Ramos (cell line): Measurements from ENCODE around the gene SCYGR1.
"Not testable (repeated sequence)": the region's sequence is repeated elsewhere in the genome, so short reads cannot be mapped to it uniquely, and the experiment has no call there.

Source experiments
- in situ Hi-C: fragments of 300-500 bp; cut with MboI; formaldehyde crosslinking; loops from one replicate; pipeline ENCODE4 v1.14.3; 2022; ENCODE audit warnings: low sequenced_read_pairs; ENCODE audit not compliant: unreplicated experiment

The SCYGR1 gene, protein sequence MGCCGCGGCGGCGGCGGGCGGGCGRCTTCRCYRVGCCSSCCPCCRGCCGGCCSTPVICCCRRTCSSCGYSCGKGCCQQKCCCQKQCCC

DNA sequence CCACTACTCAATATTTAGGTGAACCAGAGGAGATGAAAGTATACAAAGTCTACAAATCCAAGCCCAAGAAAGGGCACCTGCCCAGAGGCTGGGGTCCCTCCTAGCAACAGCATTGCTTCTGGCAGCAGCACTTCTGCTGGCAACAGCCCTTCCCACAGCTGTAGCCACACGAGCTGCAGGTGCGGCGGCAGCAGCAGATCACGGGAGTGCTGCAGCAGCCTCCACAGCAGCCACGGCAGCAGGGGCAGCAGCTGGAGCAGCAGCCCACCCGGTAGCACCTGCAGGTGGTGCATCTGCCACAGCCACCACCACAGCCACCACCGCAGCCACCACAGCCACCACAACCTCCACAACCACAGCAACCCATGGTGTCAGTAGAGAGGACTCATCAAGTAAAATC, at the start of gene SCYGR1:
SCYGR1 (minus strand) TSS at position 367 of the 400 bp plus-strand sequence; CDS start at position 367, 0 bp downstream.
- in situ Hi-C loops = not testable (repeated sequence)

DNA sequence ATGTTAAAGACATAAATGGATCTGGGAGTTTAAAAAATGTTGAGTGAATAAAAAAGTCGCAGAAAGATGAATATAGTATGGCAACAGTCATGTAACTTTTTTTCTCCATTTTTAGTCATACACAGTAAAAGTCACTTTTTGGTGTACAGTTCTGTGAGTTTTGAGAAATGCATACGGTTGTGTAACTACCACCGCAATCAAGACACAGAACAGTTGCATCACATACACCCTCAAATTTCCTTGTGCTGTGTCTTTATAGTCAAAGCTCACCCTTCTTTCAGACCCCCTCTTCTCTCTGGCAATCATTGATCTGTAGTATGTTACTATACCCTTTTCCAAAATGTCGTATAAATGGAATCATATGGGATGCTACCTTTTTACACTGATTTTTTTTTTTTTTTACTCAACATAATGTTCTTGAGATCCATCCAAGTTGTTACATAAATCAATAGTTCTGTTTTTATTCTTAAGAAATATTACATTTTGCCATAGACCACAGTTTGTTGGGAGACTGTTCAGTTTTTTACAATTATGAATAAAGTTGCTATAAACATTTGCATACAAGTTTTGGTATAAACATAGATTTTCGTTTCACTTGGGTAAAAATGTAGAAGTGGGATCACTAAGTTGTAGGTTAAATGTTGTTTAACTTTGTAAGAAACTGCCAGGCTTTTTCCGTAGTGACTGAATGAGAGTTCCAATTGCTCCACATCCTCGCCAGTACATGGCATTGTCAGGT, 48.9 kb upstream of the SCYGR1 start:
- in situ Hi-C loops = no loop called here

DNA sequence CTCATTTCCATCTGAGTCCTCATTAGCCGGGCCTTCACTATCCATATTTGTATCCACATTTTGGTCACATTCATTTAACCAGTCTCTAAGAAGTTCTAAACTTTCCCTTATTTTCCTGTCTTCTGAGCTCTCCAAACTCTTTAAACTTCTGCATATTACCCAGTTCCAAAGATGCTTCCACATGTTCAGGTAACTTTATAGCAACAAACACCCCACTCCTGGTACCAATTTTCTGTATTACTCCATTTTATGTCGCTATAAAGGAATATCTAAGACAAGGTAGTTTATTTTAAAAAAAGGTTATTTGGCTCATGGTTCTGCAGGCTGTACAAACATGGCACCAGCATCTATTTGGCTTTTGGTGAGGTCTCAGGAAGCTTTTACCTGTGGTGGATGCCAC, 45.4 kb upstream of the SCYGR1 start:
- in situ Hi-C loops = no loop called here

DNA sequence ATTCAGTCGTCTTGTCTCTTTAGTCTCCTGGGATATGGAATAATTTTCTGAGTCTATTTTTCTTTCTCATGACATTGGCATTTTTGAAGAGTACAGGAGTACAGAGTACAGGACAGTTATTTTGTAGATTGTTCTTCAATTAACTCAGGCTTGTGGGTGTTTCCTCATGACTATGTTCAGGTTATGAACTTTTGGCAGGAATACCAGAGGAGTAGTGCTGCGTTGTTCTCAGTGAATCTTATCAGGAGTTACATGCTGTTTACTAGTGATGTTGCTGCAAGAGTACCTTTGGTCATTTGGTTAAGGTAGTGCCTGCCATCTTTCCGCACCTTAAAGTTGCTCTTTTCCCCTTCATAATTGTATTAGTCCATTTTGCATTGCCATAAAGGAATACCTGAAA, 42.9 kb upstream of the SCYGR1 start:
- in situ Hi-C loops = no loop called here

DNA sequence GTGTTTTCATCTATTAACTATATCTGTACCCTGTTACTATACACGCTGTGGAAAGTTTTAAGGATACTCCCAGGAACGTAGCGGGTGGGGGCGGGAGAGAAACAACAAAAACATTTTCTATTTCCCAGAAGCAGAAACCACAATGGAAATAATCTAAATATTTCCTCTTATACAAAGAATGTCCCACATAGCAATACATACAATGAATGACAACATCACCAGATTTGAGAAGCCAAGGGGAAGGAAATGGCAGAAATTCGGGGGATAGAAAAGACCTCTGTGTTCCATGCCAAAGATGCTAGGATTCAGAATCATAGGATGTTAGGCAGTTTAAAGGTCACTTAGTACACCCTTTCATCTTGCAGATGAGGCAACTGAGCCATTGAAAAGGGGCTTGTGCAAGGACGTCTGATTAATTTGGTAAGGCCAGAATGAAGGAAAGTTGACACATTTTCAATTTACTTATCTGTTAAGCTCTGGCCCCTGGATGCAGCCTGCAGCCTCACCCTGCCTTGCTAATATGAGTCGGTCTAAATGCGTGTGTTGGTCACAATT, 41.1 kb upstream of the SCYGR1 start:
- in situ Hi-C loops = no loop called here

DNA sequence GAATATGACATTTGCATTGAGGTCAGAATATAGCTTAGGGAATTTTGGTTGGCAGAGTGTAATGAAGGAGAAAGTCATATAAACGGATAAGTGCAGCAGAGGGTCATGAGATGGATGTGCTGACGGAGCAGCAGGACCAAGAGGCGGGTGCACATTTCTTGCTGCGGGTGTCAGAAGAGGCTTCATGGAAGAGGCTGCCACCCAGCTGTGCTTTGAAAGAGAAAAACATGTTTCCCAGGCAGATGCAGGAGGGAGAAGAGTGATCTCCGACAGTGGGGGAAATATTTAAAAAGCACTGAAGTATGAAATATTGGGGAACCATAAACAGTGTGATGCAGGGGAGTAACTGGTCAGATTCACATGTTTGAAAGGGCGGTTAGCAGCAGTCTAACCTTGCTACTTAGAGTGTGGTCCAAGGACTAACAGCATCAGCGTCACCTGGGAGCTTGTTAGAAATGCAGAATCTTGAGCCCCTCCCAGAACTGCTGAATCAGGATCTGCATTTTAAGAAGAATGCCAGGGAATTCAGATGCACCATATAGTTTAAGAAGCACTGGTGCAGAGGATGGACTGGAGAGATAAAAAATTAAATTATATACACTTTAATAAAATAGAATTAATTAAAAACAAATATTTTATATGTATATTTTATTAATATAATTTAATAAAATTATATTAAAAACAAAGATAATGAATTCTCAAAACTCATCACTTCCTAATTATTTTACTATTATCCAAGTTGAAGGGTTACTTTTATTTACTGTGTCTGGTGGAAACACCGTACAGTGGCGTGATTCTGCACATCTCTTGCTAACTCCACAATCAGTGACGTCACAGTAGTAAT, 36.1 kb upstream of the SCYGR1 start:
- in situ Hi-C loops = no loop called here

DNA sequence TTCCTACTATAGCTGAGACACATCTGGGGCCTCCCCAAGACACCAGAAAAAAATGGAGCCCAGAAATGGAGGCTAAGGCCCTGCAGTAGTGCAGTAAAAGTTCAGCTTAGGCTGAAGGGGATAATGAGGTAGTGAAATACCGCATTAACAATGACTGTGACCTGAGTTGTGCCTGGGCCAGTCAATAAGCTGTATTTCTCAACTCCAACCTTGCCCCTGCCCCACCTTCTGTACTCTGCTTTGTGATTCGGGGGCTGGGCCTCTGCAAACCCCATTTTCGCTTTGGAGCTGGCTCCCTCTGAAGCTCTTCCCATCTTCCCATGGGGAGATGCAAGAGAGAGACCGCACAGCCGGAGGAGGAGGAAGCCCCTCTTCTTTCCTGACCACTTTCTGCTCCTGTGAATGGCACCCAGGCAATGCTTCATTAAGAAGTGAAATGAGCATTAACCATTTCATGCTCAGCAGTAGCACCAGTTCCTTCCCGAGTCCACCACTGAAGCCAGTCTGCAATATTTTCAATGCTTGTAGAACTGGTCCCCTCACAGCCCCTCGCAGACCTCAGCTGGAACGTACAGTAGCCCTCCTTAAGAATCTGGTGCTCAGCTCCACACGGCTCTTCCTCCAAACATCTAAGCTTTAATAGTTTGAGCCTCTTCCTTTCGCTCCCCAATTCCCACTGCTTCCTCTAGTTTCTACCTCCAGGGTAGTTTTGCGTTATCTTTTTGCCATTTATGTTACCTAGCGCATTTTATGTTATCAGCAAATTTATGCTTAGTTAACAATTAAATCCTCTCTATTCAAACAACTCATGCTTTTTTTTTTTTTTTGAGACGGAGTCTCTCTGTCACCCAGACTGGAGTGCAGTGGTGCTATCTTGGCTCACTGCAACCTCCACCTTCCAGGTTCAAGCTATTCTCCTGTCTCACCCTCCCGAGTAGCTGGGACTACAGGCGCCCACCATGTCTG, 32.6 kb upstream of the SCYGR1 start:
- in situ Hi-C loops = no loop called here

DNA sequence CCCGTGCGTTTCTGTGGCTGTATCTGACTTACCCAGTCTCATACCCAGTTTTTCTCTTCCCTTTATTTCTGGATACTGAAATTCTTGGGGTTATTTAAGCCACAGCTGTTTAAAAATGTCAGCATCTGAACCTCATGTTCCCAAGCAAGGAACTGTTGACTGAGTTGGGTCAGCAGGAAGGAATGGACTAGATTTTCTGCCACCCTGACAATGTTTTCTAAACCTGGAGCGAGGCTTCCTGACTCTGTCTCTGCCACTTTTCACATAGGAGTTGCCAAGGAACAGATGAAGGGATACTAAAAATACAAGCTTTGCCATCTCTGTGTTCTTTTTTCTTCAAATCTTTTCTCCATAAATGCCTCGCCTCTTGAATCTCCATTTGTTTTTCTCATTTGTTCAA, 29.0 kb upstream of the SCYGR1 start:
- in situ Hi-C loops = no loop called here

DNA sequence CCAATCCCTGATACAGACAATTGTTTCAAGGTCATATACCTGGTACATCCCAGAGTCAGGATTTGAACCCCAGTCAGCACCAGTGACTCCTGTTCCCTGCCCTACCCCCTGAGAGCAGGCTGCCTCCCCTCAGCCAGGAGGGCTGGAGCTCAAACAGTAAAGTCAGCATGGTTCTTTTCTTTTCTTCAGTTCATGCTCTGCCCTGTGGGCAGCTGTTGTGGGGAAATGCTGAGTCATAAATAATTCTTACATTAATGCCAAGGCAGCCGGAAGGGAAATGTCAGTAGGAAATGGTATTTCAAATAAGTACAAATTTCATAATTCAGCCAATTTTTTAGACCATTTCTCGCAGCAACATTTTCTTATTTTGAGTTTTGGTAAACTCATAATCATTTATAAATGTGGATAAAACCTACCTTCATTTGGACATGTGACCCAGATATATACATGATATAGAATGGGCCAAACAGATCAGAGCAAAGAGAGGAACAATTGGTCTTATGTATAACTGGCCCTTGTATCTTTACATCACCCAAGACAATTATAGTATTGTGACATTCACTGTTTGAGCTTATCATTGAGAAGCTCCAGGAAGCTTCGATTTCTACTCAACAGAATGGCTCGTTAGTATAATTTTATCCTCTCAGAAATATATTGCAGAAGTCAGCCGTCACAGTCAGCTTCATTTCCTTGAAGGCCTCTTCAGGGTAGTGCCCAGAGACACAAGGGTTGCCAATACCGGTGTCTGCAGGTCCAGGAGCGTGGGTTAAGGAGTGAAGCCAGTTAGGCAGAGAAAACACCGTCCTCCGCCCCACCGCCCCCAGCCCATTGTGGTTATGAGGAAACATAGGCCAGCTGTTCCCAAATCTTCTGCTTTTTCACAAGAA, 28.0 kb upstream of the SCYGR1 start:
- in situ Hi-C loops = no loop called here

DNA sequence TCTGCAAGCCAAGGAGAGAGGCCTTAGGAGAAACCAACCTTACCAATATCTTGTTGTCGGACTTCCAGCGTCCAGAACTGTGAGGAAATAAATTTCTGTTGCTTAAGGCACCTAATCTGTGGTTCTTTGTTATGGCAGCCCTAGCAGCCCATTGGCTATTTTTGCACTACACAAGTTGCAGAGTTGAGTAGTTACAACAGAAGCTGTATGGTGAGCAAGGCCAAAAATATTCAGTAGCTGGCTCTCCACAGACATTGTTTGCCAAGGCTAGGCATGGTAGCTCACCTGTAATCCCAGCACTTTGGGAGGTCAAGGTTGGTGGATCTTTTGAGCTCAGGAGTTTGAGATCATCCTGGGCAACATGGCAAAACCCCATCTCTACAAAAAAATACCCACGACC, 27.1 kb upstream of the SCYGR1 start:
- in situ Hi-C loops = no loop called here

DNA sequence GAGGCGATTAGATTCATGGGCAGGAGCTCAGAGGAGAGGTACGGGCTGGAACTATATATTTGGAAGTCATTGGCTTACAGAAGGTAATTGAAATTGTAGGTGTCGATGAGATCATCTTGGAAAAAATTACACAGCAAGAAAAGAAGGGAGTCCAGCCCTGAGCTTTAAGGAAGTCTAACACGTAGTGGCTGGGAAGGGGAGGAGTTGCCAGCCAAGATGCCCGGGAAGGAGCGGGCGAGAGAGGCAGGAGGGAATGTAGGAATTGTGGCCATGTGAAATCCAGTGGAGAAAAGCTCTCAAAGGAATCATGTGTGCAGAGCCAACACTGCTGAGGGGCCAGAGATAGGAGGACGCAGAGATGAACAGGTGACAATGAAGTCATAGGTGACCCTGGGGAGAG, 25.6 kb upstream of the SCYGR1 start:
- in situ Hi-C loops = no loop called here

DNA sequence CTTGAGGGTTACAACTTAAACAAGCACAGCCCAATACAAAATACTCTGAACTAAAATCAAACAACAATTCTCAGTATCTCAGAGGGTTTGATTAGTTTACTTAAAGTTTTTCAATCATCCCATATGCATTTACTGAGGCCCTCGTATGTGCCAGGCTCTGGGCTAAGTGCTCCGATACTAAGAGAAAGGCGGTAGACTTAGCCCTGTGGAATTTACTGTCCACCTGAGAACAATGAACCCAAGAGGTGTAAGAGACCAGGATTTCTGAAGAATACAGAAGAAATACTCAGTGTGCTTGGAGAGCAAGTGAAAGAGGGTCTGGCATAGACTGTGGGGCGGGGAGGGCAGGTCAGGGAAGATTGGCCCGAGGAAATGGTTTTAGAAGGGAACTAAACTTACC, 25.1 kb upstream of the SCYGR1 start:
- in situ Hi-C loops = no loop called here

DNA sequence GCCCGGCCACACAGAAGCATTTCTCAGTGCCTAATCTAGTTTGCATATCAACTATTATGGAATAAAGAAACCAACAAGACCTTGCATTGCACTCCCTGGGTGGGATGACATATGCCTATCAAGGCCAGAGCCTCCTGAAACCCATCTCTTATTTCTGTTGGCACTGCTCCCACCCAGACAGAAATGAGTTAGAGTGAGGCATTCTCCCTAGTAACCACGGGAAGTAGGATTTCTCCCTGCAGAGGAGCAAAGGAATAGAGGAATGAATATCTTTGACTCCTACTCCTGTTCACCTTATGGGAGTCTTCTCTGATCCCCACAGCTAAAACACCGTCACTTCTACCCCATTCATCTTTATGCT, 24.2 kb upstream of the SCYGR1 start:
- in situ Hi-C loops = no loop called here

DNA sequence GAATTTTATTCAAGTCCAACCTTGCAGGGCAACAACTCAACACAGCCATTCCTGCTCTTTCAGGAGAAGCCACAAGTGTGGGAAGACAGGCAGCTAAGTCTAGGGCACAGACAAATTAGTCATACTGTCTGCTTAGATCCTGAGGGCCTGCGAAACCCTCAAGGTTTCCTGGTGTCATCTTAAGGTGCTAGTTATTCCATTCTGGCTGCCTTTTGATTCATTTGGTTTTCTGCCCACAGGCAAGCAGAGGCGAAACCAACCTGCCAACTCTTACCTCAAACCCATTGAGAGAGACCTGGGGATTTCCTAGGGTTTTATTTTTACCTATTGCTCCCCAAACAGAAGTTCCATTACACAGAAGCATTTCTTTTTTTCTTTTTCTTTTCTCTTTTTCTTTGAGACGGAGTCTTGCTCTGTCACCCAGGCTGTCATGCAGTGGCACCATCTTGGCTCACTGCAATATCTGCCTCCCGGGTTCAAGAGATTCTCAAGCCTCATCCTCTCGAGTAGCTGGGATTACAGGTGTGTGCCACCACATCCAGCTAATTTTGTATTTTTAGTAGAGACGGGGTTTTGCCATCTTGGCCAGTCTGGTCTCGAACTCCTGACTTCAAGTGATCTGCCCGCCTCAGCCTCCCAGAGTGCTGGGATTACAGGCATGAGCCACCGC, 23.7 kb upstream of the SCYGR1 start:
- in situ Hi-C loops = no loop called here

DNA sequence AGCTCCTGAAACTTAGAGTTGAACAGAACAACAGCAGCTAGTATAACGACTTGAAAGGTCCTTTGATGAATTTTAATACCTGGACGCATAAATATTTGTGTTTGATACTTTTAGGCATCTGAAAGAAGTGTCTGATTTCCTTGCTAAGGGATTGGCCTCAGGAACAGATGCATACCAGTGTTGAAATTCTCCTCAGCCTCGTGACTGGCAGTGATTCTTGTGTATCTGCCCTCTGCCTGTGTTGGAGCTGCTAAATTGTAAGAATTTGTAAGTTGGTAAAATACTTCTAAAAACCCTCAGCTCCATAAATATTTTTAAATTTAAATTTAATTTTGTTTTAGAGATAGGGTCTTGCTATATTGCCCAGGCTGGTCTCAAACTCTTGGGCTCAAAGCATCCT, 22.4 kb upstream of the SCYGR1 start:
- in situ Hi-C loops = no loop called here

DNA sequence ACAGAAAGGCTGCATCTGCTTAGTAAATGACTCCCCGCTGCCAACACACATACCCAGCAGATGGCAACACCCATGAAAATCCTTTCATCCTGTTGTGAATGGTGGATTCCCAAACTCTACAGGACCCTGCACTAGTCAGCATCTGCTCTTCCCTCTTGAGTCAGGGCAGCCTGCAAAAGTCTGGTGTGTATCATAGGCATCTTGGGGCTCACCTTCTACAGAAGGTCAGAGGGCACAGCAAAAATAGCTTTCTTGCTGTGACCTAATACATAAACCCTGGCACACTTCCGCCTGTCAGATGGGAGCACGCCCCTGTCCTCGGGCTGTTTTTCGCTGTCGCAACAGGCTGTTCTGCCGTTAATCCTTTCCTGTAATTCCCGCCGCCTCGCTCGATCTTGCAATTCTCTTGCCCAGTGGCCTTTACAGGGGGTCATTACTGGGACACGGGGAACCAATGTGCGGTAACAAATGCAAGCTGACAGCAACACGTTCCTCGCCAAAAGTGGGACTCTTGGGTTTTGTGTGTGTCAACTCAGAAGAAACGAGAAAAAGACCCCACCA, 19.9 kb upstream of the SCYGR1 start:
- in situ Hi-C loops = no loop called here

DNA sequence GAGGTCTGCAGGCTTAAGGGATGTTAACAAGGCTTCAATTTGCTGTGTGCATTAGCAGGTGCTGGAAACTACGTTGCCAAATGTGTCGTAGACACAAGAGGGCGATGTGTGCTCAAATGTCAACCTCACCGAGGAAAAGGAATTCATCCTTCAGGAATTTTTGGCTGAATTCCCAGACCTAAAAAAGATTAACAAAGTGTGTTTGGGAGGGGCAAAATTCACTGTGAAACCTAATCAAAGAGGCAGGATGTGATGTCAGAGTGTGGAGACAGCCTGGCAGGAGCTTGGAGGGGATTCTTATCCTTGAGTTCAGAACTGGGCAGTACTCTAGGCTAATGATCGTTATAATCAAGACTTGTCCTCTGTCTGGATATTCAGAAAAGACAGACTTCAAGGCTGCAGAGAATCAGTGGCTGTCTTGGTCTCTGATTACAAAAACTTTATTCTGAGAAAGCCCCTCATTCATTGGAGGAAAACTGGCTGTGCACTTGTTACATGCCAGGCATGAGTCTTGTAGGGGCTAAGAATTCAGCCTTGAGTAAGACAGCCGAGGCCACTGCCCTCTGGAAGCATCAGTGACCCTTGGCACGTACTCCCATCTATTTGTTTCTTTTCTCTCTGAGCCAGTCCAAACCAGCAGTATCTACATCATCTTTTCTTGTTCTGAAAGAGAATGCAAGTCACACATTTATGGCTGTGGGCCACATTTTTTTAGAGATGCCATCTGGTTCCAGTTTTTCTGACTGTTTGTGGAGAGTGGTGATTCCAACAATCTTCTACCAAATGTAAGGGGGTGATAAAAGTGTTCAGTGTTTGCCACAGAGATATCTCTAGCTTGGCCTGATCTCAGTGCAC, 18.7 kb upstream of the SCYGR1 start:
- in situ Hi-C loops = no loop called here
